HL-60/S4 (cell line): ENCODE results near the gene ZBTB47.

Experiments used
- in situ Hi-C: fragments of 300-500 bp; cut with MboI; formaldehyde crosslinking; loops from 2 replicates; pipeline ENCODE4 v1.14.3; 2022; ENCODE audit warnings: low sequenced_read_pairs

The ZBTB47 gene

DNA sequence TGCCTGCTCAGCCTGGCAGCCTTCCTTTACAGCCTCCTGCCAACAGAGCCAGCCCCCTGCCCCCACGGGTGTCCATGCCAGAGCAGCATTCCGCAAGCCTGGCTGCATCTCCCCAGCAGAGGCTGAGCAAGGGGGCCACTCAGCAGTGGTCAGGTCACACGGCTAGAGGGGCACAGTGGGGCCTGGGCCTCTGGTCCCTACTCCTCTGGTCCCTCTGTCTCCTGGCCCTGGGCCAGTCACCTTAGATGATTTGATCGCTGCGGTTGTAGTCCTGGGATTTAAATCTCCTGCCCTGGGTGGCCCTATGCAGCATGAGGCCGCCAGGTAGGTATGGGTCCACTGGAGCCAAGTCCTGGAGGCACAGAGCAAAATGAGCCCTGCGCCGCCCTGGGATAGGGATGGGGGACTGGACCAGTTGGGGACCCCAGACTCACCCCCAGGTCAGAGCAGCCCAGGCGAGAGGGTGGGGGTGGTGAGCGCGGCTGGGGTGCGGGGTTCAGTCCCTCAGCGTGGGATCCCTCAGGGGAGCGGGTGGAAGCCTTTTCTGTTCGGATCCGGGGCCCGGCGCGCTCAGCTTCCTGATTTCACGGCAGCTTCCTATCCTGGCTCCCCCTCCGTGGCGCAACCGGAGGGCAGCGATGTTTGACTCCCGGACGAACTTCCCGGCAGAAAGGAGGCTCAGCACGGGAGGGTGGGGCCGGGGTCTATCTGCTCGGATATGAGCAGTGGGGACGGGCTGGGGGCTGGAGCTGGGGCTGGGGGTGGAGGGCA lies at the start of gene ZBTB47:
Gene ZBTB47 (plus strand): TSS at position 138 of the 771 bp plus-strand sequence. CDS start 4,659 bp downstream, outside the sequence.
- in situ Hi-C loops = no loop called here

DNA sequence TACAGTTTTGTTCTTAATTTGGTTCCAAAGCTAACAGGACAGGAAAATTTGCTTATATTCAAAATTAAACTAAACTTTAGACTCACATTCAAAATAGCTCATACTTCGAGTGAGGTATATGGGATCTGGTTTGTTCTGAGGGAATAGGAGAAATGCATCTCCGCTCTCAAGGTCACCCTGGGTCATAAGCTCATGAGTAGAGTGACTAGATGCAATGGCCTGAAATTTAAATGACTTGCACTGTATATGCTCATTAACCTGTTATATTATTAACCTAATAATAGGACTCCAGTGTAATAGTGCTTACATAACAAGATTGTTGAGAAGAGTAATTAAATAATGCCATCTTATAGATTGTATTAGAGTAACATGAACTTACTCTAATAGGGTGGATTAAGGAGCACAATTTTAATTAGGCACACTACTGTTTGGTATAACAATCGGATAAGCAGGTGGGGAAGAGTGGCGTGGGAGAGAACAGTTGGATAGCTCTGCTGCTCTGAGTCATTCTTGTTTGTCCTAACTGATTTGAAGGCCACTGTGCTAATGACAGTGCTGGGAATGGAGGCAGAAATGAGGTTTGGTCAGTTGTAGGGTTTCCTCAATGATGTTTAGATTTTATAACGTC lies 47.8 kb upstream of the ZBTB47 start:
- in situ Hi-C loops = no loop called here

GRCh38 chr3:42608581-42608980 lies 44.9 kb upstream of the ZBTB47 start:
- in situ Hi-C loops = no loop called here

GRCh38 chr3:42610976-42611375 lies 42.5 kb upstream of the ZBTB47 start:
- in situ Hi-C loops = no loop called here

- in situ Hi-C loops = no loop called here
Observed at GRCh38 chr3:42612217-42612616, 41.3 kb upstream of the ZBTB47 start.

DNA sequence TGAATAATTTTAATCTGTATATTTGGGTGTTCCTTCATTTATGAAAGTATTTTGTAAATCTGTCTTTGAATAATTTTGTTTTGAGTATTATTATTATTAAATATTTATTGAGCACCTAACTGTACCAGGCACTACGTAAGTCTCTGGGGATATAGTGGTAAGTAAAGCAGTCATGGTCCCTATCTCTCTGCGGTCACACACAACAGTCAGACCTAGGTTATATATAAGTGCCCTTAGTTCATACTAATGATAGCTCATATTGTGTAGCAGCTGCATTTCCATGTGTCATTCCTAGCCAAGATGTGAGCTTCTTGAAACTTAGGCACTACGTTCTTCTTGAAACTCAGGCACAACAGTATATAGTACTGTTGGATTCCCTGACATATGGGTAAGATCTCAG lies 40.6 kb upstream of the ZBTB47 start:
- in situ Hi-C loops = no loop called here

- in situ Hi-C loops = no loop called here
Observed at GRCh38 chr3:42613462-42613861, 40.0 kb upstream of the ZBTB47 start.

DNA sequence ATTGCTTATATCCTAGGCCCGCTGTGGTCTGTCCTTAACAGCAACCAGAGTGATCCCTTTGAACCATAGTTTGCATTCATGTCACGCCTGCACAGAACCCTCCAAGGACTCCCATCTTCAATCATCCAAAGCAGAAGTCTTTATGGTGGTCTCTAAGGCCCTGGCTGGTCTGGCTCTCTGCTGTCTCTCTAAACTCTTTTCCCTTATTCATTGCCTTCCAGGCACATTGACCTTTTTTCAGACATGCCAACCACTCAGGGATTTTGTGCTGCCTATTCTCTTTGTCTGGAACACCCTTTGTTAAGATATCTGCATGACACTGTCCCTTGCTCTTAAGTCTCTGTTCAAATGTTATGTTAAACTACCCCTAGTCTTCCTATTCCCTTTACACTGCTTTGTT lies 21.9 kb upstream of the ZBTB47 start:
- in situ Hi-C loops = no loop called here

DNA sequence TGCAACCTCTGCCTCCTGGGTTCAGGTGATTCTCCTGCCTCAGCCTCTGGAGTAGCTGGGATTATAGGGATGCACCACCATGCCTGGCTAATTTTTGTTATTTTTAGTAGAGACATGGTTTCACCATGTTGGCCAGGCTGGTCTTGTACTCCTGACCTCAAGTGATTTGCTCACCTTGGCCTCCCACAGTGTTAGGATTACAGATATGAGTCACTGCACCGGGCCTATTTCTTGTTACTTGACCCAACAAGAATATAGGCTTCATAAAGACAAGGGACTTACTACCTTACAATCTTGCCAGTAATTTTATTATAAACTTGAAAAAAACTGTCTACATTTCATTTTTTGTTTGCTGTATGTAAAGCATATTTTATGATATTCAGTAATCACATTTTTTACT lies 21.4 kb upstream of the ZBTB47 start:
- in situ Hi-C loops = no loop called here

GRCh38 chr3:42633544-42633943 lies 20.0 kb upstream of the ZBTB47 start:
- in situ Hi-C loops = no loop called here

DNA sequence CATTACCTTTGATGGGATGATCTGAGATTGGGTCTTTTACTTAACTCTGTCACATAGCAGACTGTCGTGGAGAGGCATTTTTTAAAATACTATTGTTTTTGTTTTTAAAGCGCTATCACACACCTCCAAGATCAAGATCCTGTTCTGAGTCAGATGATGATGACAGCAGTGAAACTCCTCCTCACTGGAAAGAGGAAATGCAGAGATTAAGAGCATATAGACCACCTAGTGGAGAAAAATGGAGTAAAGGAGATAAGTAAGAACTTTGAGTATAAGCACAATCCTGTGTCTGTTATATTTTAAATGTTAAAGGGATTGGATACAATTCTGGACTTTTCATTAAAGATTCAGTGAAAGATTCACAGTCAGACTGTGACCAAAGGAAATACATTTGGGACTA lies 18.4 kb upstream of the ZBTB47 start:
- in situ Hi-C loops = no loop called here

- in situ Hi-C loops = no loop called here
Observed at GRCh38 chr3:42637001-42637400, 16.5 kb upstream of the ZBTB47 start.

DNA sequence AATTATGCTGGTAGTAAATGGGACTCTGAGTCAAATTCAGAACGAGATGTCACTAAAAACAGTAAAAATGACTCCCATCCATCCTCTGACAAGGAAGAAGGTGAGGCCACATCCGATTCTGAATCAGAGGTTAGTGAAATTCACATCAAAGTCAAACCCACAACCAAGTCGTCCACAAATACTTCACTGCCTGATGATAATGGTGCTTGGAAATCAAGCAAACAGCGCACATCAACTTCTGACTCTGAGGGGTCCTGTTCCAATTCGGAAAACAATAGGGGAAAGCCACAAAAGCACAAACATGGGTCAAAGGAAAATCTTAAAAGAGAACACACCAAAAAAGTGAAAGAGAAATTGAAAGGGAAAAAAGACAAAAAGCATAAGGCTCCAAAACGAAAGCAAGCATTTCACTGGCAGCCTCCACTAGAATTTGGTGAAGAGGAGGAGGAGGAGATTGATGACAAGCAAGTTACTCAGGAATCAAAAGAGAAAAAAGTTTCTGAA lies 15.1 kb upstream of the ZBTB47 start:
- in situ Hi-C loops = no loop called here

DNA sequence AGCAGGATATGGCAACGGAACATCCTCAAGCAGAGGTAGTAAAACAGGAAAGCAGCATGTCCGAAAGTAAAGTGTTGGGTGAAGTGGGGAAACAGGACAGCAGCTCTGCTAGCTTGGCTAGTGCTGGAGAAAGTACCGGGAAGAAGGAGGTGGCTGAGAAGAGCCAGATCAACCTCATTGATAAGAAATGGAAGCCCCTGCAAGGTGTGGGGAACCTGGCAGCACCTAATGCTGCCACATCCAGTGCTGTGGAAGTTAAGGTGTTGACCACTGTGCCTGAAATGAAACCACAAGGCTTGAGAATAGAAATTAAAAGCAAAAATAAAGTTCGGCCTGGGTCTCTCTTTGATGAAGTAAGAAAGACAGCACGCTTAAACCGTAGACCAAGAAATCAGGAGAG lies 14.3 kb upstream of the ZBTB47 start:
- in situ Hi-C loops = no loop called here

GRCh38 chr3:42640129-42640528 lies 13.4 kb upstream of the ZBTB47 start:
- in situ Hi-C loops = no loop called here

DNA sequence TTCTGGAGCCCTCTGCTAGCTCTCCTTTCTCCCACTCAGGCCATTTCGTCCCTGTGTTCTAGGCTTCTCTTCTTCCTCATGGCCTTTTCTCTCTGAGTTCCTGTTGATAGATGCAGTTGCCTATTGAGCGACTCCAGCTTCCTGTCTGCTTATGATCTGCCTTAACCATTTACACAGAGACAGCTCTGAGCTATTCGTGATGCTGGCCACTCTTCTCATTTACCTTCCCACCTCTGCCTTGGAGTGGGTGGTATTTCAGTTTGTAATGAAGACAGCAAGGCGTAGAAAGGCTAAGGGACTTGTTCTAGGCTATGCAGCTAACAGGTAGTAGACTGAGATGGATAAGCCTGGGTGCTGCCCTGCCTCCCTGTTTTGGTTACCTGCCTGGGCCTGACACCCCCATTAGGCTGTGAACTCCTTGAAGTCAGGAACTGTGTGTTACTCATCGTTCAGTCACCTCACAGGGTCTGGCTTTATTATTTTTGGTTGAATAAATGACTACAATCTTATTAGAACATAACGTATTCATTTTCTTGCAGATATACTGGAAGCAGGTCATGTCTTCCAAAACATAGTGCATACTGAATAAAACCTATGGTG lies 12.6 kb upstream of the ZBTB47 start:
- in situ Hi-C loops = no loop called here

- in situ Hi-C loops = no loop called here
Observed at GRCh38 chr3:42647821-42648459, 5.6 kb upstream of the ZBTB47 start.

- in situ Hi-C loops = no loop called here
Observed at GRCh38 chr3:42649006-42649405, 4.5 kb upstream of the ZBTB47 start.

GRCh38 chr3:42649783-42650182 lies 3.7 kb upstream of the ZBTB47 start:
- in situ Hi-C loops = no loop called here

- in situ Hi-C loops = no loop called here
Observed at GRCh38 chr3:42651248-42652091, 2.0 kb upstream of the ZBTB47 start.

DNA sequence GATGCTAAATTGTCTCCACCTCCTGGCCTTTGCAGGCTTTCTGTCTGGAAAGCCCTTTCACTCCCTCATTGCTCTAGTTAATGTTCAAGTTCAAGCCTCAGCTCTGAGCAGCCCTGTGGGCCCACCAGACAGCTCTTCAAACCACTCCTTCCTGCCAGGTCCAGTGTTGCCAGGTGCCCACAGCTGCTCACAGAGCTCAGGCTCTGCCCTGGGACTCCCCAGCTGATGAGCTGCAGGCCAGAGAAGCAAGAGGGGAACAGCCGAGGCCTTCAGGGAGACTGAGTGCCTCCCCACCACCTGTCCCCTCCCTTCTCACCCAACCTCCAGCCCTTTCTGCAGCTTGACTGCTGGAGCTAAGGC lies 1.3 kb upstream of the ZBTB47 start:
- in situ Hi-C loops = no loop called here
